NOMO-1 (cell line): Measurements from ENCODE around the gene MAN1B1.
"Not testable (repeated sequence)": the region's sequence is repeated elsewhere in the genome, so short reads cannot be mapped to it uniquely, and the experiment has no call there.

ENCODE experiments used
- DNase-seq, 2 experiments: peaks; one replicate each; lab custom pipeline; 2025; ENCODE audit not compliant: unreplicated experiment in 2 of 2; lab: John Stamatoyannopoulos, UW

MAN1B1 gene

DNA sequence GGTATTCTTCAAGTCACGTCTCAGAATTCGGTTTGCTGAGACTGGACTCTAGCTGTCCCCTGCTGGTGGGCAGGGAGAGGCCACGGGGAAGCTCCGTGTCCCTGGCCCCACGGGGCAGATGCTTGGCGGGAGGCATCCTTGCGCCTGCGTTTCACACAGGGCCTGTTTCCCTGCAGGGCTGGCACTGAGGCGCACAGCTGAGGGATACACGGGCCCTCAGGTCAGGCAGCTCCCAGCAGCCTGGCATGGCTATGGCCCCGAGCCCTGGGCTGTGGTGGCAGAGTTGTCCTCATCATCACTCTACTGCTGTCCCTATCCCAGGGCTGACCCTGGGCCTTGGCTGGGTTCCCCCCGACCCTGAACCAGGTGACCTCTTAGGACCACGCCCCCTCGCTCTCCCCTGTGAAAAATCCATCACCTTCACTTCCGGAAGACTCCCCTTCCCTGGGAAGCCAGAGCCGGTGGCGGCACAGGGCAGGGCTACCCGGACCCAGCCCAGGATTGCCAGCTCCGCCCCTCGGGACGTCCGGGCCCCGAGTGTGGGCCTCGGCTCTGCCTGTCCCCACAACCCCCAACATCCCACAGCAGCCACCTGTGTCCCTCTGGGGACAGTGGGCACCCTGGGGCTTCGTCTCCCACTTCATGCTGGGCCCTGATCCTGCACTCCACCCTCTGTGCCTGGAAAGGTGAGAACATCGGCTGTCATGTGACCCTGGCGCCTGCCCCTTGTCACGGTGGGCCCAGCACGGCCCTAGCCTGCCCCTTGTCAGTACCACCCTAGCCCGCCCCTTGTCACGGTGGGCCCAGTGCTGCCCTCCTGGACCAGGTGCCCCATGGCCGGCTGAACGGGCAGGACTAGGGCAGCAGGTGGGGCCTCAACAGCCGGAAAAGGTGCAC lies 22.7 kb downstream of the MAN1B1 start:
- DNase-seq = no peak

GRCh38 chr9:137110147-137110910 lies 23.5 kb downstream of the MAN1B1 start:
- DNase-seq = no peak

- no peak for DNase-seq
These were observed 24.4 kb downstream of the MAN1B1 start for GRCh38 chr9:137110911-137111787.

- no peak for DNase-seq
These were observed 25.2 kb downstream of the MAN1B1 start for GRCh38 chr9:137111788-137112563.

- DNase-seq = no peak
These were observed 26.0 kb downstream of the MAN1B1 start for GRCh38 chr9:137112564-137113384.

GRCh38 chr9:137113385-137114159 lies 26.8 kb downstream of the MAN1B1 start:
- peak in 1 of 2 experiments; percentile 19 for DNase-seq

- peak in 1 of 2 experiments; percentile 51 for DNase-seq
These were observed 27.4 kb downstream of the MAN1B1 start for GRCh38 chr9:137114220-137114612.

DNA sequence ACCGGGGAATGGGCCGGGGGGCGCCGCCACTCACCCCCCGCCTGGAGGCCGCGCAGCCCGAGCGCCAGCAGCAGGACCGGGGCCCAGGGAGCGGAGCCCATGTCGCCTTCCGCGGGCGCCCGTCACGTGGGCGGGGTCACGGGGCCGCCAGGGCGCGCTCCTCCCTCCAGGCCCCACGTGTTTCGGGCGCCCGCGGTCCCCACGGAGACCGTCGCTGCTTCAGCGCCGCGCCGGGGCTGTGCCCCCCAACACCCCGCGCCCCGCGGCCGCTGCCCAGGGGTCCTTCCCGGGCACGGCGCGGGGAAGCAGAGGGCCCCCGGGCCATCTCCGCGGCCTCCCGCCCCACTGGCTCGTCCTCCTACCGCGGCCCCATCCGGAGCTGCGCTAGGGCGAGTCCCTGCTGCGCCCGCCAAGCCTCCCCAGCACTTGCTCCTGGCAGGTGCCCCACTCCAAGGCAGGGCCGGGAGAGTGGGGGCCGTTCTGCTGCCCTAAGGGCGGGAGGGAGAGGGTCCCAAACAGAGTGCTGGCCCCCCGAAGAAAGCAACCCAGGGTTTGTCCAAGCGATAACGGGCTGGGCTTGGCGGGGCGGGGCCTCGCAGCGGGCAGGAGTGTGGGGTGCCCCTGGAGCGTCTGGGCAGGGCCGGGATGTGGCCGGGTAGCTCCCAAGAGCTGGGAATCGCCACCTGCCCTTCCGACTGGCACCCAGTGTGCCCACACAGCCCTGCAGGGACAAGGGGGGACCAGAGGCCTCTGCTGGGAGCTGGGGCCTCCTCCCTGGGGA lies 28.0 kb downstream of the MAN1B1 start, which contains the start of gene DPP7:
Gene DPP7 (minus strand): TSS at position 121 of the 781 bp plus-strand sequence. CDS start 20 bp downstream, at position 101.
- peak; percentile 69 to 90 for DNase-seq

DNA sequence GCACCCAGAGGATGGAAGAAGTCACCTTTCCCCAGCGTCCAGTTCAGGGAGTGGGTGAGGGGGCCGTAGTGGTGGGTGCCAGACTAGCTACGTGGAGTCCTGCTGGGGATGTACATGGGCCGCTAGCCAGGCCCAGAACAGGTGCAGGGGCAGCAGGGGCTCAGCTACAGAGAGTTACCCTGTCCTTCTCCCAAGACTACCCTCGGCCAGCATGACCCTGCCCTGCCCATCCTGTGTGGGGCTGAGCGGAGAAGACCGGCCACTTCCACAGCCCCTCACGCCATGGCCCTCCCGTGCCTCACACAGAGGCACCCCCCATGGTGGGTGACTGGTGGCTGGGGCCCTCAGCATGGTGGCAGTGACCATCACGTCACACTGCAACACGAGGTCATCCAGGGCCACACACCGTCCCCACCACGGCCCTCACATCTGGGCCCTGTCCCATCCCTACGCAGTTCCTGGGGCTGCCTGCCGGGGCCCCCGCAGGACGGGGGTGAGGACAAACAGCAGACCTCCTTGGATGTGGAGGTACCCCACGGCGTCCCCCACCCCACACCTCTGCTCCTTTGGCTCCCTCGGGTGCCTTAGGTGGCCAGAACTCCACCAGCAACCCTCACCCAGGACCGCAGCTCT lies 28.7 kb downstream of the MAN1B1 start:
- DNase-seq = no peak

DNA sequence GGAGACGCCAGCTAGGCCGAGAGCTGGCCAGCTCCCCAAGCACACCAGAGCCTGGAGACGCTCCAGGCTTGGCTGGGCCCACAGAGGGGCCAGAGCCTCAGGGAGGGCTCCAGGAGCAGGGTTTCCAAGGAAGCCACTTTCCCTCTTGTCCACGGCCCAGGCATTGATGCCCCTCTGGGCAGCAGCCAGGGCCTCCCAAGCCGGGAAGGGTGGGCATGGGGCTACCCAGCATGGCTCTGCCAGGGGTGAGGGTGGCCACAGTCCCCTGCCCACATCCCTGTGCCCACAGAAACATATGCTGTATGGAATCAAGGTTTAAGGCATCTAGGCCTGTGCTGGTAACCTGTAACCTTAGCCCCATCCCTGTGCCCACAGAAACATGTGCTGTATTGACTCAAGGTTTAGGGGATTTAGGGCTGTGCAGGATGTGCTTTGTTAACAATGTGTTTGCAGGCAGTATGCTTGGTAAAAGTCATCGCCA lies 29.3 kb downstream of the MAN1B1 start:
- no peak for DNase-seq

DNA sequence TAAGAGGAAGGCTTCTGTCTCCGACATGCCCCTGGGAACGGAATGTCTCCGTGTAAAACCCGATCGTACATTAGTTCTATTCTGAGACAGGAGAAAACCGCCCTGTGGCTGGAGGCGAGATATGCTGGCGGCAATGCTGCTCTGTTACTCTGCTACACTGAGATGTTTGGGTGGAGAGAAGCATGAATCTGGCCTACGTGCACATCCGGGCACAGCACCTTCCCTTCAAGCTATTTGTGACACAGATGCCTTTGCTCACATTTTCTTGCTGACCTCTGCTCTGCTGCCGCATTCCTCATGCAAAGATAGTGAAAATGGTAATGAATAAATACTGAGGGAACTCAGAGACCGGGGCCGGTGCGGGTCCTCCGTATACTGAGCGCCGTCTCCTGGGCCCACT lies 29.9 kb downstream of the MAN1B1 start:
- DNase-seq = no peak

GRCh38 chr9:137117269-137117731 lies 30.5 kb downstream of the MAN1B1 start:
- no peak for DNase-seq

DNA sequence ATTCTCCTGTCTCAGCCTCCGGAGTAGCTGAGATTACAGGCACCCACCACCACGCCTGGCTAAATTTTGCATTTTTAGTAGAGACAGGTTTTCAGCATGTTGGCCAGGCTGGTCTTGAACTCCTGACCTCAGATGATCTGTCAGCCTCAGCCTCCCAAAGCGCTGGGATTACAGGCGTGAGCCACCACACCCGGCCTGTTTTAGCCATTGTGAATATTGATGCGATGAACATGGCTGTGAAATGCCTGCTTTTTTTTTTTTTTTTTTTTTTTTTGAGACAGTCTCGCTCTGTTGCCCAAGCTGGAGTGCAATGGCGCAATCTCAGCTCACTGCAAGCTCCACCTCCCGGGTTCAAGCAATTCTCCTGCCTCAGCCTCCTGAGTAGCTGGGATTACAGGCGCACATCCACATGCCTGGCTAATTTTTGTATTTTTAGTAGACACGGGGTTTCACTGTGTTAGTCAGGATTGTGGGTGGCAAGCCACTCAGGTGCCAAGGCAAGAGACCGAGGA lies 31.4 kb downstream of the MAN1B1 start:
- DNase-seq = not testable (repeated sequence)

DNA sequence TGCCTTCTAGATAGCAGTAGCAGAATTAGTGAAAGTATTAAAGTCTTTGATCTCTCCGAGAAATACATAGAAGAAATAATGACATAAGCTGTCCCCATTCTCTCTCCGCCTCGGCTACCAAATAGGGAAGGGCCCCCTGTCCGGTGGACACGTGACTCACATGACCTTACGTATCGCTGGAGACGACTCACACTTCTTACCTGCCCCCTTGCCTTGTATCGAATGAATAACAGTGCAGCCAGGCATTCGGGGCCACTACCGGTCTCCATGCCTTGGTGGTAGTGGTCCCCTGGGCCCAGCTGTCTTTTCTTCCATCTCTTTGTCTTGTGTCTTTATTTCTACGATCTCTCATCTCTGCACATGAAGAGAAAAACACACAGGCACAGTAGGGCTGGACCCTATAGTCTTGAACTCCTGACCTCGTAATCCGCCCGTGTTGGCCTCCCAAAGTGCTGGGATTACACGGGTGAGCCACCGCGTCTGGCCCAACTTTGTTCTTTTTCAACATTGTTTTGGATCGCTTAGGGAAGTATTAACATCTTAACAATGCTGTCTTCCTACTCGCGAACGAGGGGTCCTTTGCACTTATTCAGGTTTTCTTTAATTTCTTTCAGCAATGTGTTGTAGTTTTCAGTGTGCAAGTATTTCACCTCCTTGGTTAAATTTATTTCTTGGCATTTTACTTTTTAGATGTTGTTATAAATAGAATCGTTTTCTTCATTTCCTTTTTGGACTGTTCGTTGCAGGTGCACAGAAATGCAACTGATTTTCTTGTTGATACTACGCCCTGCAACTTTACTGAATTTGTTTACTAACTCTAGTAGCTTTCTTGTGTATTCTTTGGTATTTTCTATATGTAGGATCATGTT lies 35.4 kb downstream of the MAN1B1 start:
- not testable (repeated sequence) for DNase-seq

- DNase-seq = not testable (repeated sequence)
These were observed 36.1 kb downstream of the MAN1B1 start for GRCh38 chr9:137122796-137123467.
